Measurements from ENCODE around the gene KRTAP2-3.

- TF ChIP-seq CTCF (IDR thresholded peaks at IDR 0.05), result no peak
- TF ChIP-seq POLR2A (IDR thresholded peaks at IDR 0.05; ENCODE audit: low read length), result no peak
- TF ChIP-seq USF2 (IDR thresholded peaks at IDR 0.05), result no peak
- no peak for TF ChIP-seq CBX2 (IDR thresholded peaks at IDR 0.05; ENCODE audit: borderline replicate concordance, low read depth)
- no peak for TF ChIP-seq RFX5 (IDR thresholded peaks at IDR 0.05)
- no peak for TF ChIP-seq HOXA7 (CRISPR knock-in tag; IDR thresholded peaks at IDR 0.05)
- TF ChIP-seq PHF8 (IDR thresholded peaks at IDR 0.05; ENCODE audit: borderline replicate concordance, low read depth), result no peak
- TF ChIP-seq RAD21 (conservative IDR thresholded peaks at IDR 0.05 in 1 of 2, IDR thresholded peaks at IDR 0.05 in 1 of 2), result no peak
- no peak for TF ChIP-seq FOSL2 (IDR thresholded peaks at IDR 0.05)
- TF ChIP-seq FOSL2 (CRISPR knock-in tag; IDR thresholded peaks at IDR 0.05), result no peak
- TF ChIP-seq POLR2AphosphoS2 (conservative IDR thresholded peaks at IDR 0.05; ENCODE audit: low read length), result no peak
- TF ChIP-seq JUNB (IDR thresholded peaks at IDR 0.05), result no peak
- TF ChIP-seq, protein P1, sequence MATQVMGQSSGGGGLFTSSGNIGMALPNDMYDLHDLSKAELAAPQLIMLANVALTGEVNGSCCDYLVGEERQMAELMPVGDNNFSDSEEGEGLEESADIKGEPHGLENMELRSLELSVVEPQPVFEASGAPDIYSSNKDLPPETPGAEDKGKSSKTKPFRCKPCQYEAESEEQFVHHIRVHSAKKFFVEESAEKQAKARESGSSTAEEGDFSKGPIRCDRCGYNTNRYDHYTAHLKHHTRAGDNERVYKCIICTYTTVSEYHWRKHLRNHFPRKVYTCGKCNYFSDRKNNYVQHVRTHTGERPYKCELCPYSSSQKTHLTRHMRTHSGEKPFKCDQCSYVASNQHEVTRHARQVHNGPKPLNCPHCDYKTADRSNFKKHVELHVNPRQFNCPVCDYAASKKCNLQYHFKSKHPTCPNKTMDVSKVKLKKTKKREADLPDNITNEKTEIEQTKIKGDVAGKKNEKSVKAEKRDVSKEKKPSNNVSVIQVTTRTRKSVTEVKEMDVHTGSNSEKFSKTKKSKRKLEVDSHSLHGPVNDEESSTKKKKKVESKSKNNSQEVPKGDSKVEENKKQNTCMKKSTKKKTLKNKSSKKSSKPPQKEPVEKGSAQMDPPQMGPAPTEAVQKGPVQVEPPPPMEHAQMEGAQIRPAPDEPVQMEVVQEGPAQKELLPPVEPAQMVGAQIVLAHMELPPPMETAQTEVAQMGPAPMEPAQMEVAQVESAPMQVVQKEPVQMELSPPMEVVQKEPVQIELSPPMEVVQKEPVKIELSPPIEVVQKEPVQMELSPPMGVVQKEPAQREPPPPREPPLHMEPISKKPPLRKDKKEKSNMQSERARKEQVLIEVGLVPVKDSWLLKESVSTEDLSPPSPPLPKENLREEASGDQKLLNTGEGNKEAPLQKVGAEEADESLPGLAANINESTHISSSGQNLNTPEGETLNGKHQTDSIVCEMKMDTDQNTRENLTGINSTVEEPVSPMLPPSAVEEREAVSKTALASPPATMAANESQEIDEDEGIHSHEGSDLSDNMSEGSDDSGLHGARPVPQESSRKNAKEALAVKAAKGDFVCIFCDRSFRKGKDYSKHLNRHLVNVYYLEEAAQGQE (IDR thresholded peaks at IDR 0.05), result no peak
These were observed 46.3 kb downstream of the KRTAP2-3 start for GRCh38 chr17:41013606-41014005.
